GM12865 (cell line): ENCODE data around the gene EFTUD2.
A peak's percentile ranks its signal among the peaks of the same experiment; 100 is the strongest.

Experiments used
- DNase-seq: peaks from one replicate; pipeline ENCODE4 v3.0.0; 2010; ENCODE audit warnings: low read depth
- H3K4me3 ChIP-seq: 2 replicates; pipeline ENCODE4 v1.5.1; 2011; ENCODE audit warnings: mild to moderate bottlenecking, low read depth, low read length, control low read depth
- CTCF ChIP-seq: IDR thresholded peaks from 2 replicates; pipeline ENCODE4 v1.5.1; 2011; ENCODE audit warnings: low read length, control low read depth, low read depth, inconsistent platforms; ENCODE audit not compliant: insufficient read depth; ENCODE audit errors: missing control alignments

The EFTUD2 gene

DNA sequence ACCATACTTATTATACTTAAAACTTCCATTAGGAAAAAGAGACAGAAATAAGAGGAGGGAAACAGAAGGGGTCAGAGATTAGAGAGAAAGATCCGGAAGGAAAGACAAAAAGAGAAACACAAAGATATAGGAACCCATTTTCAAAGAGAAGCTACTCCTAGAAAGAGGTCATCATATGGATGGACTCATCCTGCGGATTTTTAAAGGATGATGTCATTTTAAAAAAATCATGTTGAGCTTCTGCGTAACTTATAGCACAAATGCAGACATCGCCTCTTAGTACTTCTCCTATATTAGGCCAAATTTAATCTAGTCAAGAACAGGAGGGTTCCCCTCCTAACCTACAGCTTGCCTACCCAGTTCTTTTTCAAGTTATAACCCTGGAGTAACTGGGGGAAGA lies 18.1 kb downstream of the EFTUD2 start:
- no peak for TF ChIP-seq CTCF
- DNase-seq: no peak
- no peak overlapping the region for H3K4me3 ChIP-seq

- TF ChIP-seq CTCF: no peak
- no peak for DNase-seq
- H3K4me3 ChIP-seq: no peak overlapping the region
Observed at GRCh38 chr17:44880062-44880461, 19.2 kb downstream of the EFTUD2 start.

DNA sequence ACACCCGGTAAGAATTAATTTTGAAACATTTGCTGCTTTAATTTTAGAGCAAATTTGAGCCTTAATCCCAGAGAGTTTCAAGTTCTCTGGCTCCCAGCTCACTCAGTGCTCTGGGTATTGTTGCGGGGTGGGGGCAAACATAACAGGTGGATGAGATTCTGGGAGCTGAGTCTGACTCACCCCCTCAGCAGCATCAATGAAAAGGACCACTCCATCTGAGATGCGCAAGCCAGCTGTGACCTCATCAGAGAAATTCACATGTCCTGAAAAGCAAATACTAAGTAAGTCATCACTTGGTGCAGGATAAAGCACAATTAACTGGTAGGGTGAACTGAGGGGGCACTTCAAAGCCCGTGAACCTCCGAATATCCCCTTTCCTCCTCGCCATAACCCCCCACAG lies 19.9 kb downstream of the EFTUD2 start:
- no peak for TF ChIP-seq CTCF
- H3K4me3 ChIP-seq: no peak overlapping the region
- DNase-seq: no peak

DNA sequence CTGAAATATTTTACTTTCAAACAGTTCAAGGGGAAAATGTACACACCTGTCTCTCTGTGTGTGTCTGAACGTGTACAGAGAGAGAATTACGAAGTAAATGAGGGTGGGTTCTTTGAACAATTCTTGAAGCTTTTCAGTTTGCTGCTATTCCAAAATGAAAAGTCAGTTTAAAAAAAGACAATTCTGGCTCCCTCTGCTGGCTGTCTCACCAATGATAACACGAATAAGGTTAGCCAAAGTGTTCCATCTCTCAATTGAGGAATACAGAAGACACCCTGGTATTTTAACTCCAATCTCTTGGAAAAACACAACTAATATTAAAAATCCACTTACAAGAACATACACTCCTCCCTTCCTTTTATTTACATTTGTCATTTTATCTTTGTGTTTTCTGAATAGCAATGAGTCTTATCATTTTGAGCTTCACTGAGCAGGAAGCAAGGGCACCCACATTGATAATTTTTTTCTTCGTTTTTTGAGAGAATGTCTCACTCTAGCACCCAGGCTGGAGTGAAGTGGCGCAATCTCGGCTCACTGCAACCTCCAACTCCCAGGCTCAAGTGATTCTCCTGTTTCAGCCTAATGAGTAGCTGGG lies 20.5 kb downstream of the EFTUD2 start:
- H3K4me3 ChIP-seq: no peak overlapping the region
- TF ChIP-seq CTCF: peak; percentile 44
- DNase-seq: peak; percentile 18

DNA sequence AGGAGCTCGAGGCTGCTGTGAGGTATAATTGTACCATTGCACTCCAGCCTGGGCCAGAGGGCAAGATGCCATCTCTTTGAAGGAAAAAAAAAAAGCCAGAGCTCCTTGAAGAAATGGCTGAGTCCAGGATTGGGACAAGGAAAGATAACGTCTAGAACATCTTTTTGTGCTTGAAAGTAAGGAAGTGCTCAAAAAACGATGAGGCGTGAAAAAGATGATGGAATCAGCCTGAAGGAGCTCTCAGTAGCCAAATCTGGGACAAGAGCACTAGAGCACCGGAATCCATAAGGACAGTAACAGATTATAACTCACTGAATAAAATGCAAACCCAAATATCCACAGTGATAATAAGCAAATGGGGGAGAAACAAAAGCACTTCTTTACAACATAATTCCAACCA lies 22.1 kb downstream of the EFTUD2 start:
- H3K4me3 ChIP-seq: no peak overlapping the region
- no peak for DNase-seq
- no peak for TF ChIP-seq CTCF

GRCh38 chr17:44875761-44876160 lies 23.5 kb downstream of the EFTUD2 start:
- no peak for DNase-seq
- TF ChIP-seq CTCF: no peak
- H3K4me3 ChIP-seq: no peak overlapping the region

GRCh38 chr17:44872131-44872768 lies 27.0 kb downstream of the EFTUD2 start:
- DNase-seq: no peak
- no peak for TF ChIP-seq CTCF

More at GRCh38 chr17:44872131-44872768, 27.0 kb downstream of the EFTUD2 start:
- no peak overlapping the region for H3K4me3 ChIP-seq
